HG03097 (cell line): Measurements from ENCODE around the gene TASOR2.

Experiments
- ATAC-seq: cut with Tn5 transposase; IDR thresholded peaks from one replicate; pipeline ENCODE4 v1.9.1; 2021; ENCODE audit not compliant: unreplicated experiment, low FRiP score

The TASOR2 gene

DNA sequence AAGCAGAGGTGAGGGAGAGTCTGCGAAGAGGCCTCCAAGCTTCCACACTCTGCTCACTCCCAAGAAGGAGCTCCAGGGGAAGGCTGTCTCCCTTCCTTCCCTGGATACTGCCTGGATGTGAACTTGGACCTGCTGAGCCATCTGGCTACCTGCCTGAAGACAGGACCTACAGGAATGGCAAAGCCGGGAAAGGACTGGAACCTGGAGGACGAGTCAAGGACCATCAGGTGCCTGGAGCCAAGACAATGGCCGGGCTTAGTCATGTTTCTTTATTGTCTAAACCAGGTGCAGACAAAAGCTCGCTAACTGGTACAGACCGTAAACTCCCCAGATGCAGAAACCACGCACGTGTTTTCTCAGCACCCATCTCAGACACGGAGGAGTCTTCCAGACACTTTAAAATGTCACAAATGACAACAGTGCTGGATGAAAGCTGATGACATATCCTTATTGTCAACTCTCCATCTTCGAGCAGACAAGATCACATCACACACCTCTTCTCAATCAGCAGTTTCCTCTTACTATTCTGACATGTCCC is 30.4 kb upstream of the TASOR2 start:
- ATAC-seq: no peak

DNA sequence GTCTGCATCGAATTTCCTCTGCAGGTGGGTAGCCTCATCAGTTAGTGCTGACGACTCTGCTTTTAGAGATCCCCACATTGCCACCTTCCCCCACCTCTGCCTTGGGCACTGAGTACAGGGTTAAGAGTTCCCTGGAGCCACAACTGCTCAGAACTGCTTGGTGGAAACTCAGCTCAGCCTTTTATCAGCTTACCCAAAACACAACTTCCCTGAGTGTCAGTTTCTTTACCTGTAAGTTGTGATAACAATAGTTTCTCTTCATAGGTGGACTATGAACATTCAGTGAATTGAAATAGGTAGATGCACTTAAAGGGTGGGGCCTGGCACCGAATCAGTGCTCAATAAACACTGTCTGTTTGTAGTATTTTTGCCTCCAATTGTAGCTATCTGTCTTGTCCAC is 29.5 kb upstream of the TASOR2 start:
- ATAC-seq: no peak

DNA sequence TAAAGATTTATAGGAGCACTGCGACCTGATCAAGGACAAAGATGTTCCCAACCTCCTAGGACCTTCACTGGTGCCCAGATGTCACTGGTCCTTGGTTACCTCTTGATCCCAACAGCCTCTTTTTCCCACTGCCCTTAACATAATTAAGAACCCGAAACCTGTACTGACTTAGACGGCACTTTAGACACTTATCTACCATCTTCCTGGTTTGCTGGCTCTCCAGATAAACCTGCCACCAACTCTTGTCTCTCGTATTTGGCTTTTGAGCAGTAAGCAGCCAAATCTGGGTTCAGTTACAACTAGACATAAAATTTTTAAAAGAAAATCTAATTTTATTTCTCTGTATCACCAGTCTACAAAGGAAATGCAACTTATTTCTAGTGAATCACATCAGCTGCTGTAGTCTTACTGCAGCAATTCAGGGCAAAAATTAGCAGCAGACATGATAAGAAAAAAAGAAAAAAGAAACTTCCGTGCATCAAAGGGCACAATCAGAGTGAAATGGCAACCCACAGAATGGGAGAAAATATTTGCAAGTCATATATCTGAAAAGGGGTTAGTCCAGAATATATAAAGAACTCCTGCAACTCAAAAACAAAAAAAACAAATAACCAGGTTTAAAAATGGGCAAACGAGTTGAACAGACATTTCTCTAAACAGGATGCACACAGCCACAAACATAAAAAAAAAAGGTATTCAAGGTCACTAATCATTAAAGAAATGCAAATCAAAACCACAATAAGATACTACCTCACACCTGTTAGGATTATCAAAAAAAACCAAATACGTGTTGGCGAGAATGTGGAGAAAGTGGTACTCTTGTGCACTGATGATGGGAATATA is 27.7 kb upstream of the TASOR2 start:
- no peak for ATAC-seq

DNA sequence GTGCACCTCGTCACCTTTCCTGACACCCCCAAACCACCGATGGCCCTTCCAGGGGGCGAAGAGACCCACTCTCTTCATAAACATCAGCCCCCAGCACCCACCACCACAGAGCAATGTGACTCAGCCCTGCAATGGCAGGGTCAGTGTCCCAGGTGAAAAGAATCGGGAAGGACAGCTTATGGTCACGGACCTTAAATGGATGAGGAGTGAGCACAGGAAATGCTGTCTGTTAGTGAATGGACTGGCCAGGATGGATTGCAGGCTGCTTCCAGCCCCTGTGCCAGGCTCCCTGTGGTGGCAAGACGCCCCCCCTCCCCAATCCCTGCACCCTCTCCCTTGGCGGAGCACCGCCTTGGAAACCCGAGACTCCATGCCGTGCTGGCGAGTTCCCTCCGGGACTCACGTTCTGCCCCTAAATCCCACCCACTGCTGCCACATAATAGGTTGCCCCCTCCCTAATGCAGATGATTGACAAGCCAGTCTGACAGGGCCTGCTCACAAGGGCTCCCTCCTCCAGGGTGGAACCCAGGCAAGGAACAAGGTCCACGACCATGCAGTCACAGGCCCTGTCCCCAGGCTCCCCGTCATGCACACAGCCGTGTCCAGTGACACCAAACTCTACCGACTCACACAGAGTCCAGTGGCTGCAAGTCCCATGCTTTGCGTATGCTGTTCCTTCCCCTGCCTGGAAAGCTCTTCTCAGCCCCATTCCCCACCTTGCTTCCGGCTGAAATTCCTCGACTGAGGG is 25.6 kb upstream of the TASOR2 start:
- no peak for ATAC-seq

DNA sequence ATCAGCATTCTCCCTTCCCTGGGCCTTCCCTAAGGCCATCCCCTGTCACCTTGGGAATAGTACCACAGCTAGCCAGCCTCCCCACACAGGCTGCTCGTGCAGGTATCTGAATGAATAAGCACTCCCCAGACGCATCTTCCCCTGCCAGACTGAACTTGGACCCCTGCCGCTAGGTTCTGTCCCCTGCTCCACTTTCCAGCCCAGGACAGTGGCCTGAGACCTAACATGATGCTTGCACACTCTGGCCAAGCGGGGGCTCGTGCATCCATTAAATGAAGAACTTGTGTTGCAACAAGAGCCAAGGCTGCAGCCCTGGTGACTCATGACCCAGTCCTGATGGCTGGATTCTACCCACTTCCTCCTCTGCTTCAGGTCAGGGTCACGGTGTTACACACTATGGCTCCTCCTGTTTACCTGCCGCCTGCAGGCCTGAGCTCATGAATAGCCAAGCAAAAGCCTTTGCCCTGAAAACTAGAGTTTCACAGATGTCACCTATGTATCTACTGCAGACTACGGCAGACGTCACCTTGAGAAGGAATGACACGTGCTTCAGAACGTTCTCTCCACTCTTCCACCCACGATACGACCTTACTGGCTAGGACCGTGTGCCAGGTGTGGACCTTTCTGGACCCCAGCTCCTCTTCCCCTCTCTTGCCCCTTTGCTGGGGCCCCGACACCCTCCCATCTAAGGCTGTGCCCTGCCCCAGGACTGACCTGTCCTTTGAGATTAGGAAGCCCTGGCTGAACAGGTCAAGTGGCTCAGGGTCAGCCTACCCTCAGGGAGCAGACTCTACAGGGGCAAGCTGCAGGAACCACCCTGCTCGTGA is 24.7 kb upstream of the TASOR2 start:
- ATAC-seq: no peak

DNA sequence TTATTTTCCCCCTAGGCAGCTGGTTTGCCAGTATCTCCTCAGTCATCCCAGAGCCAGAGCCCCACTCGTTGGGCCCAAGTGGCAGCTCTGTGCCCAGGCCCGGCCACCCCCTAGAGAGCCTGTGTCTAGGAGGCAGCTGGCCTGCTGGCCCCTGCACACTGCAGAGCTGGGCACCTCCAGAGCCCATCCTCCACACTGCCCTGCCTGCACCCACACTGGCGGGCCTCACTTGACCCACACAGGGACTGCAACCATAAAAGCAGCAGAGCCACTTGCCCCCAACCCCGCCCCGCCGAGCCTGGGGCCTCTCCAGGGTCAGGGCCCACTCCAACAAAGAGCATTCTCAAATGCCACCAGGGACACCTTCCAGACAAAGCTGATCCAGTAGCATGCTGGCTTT is 23.6 kb upstream of the TASOR2 start:
- no peak for ATAC-seq

DNA sequence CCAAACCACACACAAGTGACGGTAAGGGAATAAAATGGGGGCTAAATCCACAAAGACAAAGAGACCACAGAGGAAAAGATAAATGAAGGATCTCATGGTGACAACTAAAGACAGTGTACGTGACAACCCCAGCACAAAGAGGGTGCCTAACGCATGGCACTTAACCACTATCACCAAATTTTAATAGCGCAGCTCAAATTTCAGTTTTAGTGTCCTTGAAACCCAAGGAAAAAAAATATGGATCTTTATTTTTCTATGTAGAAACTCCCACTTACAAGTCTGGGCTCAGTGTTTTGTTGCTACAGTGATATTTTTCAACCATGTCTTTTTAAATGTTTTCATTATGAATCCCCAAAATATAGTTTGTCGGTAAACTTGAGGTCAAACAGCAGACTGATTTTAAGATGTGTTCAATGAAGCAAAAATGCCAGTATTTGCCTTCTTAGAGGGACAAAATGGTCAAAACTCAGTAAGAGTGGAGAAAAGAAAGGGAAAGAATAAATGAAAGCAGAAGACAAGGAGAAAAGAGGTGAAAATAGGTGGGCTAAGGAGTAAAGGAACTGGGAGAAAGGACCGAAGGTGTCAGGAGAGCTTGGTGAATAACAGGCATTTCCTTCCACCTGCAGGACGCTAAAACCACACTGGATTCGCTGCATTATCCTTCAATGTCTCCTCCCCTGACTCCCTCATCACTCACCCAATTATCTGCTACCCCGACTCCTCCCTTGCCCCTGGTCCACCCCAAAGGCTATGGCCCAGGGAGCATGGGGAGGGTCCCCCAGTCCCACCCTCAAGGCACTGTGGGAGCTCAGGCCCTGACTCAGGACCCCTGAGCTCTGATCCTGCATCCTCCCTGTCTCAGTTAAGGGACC is 21.7 kb upstream of the TASOR2 start:
- no peak for ATAC-seq

DNA sequence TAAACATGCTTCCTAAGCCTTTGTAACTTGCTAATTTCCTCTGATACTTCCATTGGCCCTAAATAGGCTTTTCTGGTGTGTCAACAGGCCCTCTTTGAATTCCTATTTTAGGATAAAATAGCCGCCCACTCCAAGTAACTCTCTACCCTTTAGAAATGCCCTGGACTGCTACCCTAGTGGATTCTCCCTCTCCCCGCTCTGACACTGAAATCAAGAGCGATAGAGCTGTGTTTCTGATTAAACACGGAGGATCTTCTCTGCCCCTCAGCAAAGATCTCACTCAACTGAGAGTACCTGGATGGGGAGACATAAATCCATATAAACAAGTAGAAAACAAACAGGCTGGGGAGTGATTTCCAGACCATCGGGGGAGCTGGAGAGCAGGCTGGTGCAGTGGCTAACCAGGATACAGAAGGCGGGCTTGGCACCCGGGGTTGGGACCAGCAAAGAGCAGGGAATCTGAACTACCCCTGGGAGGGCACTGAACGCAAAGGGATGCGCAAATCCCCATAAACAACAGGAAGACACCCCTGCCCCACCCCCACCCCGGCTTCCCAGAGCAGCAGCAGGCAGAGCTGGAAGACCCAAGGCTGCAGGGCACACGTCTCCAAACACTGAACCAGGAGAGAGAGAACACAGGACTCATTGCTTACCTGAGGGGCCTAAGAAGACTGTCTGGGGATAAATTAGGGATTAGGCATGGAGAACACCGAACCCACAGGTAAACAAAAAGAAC is 20.8 kb upstream of the TASOR2 start:
- ATAC-seq: no peak

DNA sequence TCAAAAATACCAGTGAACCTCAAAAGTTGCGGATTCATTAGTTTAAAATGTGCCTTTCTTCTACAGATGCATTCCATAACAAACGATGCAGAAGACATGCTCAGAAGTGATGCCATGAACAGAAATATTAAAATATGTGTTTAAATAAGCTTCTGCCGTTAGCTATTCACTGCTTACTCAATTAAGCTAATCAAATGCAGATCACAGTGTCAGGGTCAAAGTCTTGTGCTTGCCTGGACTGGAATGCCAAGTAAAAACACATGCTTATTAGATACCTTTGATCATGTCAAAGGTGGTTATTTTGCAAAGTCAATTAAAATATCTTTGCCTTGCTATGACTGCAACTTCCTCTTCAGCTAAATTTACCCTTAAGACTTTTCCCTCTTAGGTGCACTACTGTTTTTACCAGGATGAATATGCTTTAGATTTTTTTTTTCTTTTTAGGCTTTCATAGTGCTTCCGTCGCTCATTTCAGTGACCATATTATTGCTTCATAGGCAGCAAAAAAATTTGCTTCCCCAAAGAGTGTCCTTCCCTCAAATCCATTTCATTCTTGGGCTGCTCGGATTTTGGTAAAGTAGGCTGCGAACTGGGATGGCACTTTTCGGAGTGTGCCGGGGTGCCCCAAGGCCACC is 19.1 kb upstream of the TASOR2 start:
- no peak for ATAC-seq

DNA sequence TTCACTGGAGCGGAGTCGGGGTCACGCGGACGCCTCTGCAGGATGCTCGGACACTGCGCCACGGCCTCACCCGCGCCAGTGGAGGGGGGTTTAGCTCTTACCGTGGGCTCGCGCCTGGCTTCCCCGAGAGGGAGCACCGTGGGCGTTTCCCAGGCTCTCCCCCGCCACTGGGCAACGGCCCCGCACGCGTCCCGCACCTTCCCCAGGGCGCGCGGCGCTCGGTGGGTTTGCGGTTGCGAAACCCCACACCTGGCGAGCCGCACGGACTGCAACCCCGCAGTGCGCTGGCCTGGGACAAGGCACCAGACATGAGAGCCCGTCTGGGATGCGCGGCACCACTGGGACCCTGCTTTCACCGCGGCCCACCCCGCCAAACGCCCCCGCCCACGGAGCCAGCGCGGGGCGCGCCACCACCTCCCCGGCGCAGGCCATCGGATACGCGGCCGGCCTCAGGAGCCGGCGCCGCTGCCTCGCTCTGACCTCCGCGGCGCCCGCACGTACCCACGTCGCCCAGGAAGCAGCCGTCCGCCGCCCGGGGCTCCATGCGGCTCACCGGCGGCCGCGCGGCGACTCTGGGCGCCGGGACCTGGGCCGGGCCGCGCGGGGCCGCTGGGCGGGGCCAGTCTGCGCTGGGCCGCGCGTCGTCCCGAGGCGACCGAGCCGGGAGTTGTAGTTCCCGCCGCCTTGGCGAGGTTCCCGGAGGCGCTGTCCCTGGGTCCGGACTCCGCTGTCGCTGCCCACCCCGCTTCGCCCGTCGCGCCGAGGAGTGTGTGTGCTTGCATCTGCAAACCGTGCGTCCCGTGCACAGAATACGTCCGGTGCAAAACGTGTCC is 18.4 kb upstream of the TASOR2 start, which contains the start of gene ASB13:
Gene ASB13 (minus strand): TSS at position 588 of the 833 bp plus-strand sequence. CDS start 44 bp downstream, at position 544.
- no peak for ATAC-seq

DNA sequence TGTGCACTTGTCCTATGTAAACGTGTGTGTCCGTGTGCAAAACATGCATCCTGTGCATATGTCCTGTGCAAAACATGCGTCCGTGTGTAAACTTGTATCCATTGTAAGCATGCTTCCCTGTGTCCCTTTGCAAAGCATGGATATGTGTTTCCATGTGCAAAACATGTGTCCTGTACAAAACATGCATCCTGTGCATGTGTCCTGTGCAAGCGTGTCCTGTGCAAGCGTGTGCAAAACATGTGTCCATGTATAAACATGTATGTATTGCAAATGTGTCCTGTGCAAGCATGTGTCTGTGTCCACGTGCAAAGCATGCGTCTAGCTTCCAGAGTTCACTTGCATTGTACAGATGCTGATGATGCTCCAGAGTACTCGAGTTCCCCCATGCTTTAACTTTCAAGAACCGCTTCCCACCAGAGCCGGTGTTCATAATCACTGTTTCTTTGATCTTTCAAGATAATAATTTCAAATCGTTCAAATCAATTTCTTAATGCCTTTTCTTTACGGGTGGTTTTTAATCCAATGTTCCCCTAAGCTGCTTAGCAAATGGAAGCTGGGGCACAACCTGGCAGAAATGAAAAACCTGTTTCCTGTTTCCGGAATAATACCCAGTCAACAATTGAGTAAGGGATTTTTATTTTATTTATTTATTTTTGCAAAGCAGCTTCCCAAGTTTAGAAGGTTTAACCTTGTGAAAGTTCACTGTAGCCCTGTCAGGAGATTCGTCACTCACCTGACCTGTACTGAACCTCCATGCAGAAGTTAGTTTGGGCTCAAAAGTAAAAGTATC is 17.6 kb upstream of the TASOR2 start:
- ATAC-seq: no peak

DNA sequence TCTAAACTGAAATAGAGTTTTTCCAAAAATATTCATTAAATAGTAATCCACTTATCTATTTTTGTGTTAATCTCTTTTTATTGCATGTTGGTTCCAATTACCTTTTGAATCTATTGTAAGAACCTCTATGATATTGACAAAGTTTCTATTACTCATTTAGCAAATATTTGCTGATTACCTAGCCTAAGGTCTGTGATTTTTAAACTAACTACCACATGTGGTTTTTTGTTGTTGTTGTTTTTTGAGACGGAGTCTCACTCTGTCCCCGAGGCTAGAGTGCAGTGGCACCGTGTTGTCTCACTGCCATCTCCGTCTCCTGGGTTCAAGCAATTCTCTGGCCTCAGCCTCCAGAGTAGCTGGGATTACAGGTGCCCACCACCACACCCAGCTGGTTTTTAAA is 16.2 kb upstream of the TASOR2 start:
- ATAC-seq: no peak

DNA sequence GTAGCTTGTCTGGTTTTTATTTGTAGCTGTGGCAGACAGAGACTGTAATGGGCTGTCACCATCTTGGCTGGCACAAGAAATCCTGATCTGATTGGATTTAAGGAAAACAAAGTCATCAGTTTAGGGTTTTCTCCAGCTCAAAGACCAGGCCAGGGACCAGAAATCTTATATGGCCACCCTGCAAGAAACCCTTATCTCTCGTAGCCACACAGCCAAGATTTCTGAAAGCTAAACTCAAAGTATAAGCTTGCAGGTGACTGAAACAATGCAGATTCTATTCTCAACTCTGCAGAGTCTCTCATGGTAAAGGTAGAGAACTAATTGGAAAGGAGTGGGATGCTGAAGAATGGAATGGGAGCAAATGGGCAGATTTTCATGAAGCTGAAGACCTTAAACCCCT is 15.0 kb upstream of the TASOR2 start:
- no peak for ATAC-seq

DNA sequence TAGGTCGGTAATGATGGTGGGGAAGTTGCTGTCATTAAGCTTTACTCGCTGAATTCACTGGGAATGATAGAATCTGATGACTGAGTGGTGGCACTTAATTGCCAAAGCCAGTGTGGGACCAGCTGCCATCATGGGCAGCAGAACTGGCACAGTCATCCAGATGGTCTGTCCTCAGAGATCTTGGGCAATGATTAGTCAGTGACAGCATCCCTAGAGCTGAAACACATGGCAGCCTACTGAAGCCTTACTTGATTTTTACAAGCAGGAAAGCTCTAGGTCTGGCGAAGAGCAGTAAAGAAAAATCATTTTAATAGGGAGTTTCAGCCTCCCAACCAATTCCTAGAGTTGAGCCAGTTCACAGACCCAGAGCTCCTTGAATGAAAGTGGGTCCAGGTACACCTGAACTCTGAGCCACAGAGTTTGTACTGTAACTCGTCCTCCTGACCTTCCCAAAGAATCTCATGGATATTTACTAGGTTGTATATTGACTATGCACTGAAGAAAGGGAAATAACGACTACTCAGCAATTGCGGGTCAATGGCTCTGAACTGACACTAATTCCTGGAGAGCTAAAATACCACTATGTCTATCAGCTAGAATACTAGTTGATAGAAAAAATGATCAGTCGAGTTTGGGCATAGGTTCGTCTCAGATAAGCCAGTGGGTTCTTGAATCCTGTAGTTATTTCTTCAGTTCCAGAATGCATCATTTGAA is 13.8 kb upstream of the TASOR2 start:
- ATAC-seq: no peak

DNA sequence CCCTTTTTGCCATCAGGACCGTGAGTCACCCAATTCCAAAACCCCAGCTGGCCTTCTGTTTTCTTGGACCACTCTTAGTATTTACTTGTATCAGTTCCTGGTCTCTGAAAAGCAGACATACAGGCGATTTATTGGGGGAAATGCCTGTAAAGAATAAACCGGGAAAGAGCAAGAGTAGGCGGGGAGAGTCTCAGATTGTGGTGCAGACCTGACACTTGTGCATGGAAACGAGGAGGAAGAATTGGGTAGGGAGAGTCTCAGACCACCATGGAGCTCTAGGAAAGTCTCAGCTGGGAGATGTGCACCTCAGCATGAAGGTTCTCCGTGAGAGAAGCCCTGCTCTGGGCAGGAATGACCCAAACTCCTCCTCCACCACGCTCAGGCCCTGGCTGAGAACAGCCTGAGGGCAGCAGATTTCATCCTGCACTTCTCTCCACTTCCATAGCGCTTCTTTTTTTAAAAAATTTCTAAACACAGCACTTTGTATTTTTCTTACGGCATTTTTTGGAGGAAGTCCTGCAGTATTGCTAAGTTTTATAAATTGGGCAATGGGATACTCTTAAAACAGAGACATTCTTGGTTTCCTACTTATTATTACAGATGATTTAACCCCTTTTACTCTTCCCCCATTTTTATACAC is 6.1 kb upstream of the TASOR2 start:
- no peak for ATAC-seq

DNA sequence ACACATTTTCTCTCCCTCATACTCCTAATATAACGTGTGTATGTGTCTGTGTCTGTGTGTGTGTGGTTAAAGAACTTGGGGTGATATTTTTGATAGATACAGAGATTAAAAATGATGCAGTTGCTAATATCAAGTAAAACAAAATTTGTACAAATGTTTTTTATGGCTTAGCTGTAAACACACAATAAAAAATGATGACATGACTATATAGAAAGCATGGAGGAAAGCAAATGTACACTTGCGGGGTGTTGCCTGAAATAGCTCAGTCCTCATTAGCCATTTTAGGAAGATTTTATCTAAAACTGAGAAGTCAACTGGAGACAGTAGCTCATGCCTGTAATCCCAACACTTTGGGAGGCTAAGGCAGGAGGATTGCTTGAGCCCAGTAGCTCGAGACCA is 5.6 kb upstream of the TASOR2 start:
- no peak for ATAC-seq
